A549 (cell line): ENCODE measurements around the gene WNT7B. TPM values are rescaled to one million over a fixed set of nuclear protein-coding genes. Genes with fewer than 3 reads are reported as not detected.

Experiments used
- EHF ChIP-seq: fragments of 250-450 bp; sonication (Bioruptor Pico); IDR thresholded peaks from 2 replicates; pipeline ENCODE4 v1.5.0; 2020; ENCODE audit warnings: mild to moderate bottlenecking
- FOXS1 ChIP-seq: fragments of 250-450 bp; sonication (Bioruptor Pico); IDR thresholded peaks from 2 replicates; pipeline ENCODE4 v1.5.0; 2020; ENCODE audit warnings: mild to moderate bottlenecking, moderate library complexity
- GATA3 ChIP-seq: IDR thresholded peaks from 2 replicates; pipeline ENCODE4 v1.6.1; 2012; ENCODE audit warnings: borderline replicate concordance
- HEYL ChIP-seq: fragments of 250-450 bp; sonication (Bioruptor Pico); IDR thresholded peaks from 2 replicates; pipeline ENCODE4 v1.8.0; 2021; ENCODE audit warnings: mild to moderate bottlenecking, moderate library complexity
- MAFK ChIP-seq: fragments of 450-650 bp; IDR thresholded peaks from 2 replicates; pipeline ENCODE4 v1.6.1; 2014; ENCODE audit not compliant: partially characterized antibody
- POLR2A ChIP-seq: IDR thresholded peaks from 2 replicates; pipeline ENCODE4 v1.6.1; 2012; ENCODE audit warnings: mild to moderate bottlenecking, low read length
- ZNF302 ChIP-seq: fragments of 250-450 bp; sonication (Bioruptor Pico); IDR thresholded peaks from 2 replicates; pipeline ENCODE4 v1.9.0; 2021; ENCODE audit warnings: inconsistent platforms, mild to moderate bottlenecking, moderate library complexity
- polyA plus RNA-seq, 4 experiments: library from polyadenylated mRNA; depleted of rRNA in 3 of 4; stranded (reverse); fragments of >200 nt; fragmentation: RNase III in 1 of 4; extraction: RNeasy Plus Mini Kit Qiagen cat#74134 plus additional on column Dnase treatment in 1 of 4; gene quantifications; 2 replicates in 3 of 4; 3 replicates in 1 of 4; pipeline ENCODE4 v1.2.3, GENCODE V29; 2011 to 2017

The WNT7B gene
- polyA plus RNA-seq, 2 of the 4 experiments (the other 2 are of a cell fraction) = 16.9 to 80.8 TPM

GRCh38 chr22:45871721-45872120, 105.2 kb downstream of the WNT7B start (continued):
- no peak for TF ChIP-seq EHF (CRISPR knock-in tag)
- TF ChIP-seq FOXS1 (CRISPR knock-in tag) = no peak
- no peak for TF ChIP-seq MAFK
- TF ChIP-seq GATA3 = no peak
- TF ChIP-seq ZNF302 (CRISPR knock-in tag) = no peak
- TF ChIP-seq POLR2A = no peak
- no peak for TF ChIP-seq HEYL

Other genes starting within 250 kb of the WNT7B start
- gene PPARA, start 173.4 kb upstream of the WNT7B start, polyA plus RNA-seq (2011; rRNA removed) = 2.8 and 3.7 TPM in 2 replicates
- 2.4 to 2.7 TPM (median 2.6 TPM) in 3 replicates for gene PPARA, start 173.4 kb upstream of the WNT7B start, polyA plus RNA-seq (2017; fragmentation: RNase III; extraction: RNeasy Plus Mini Kit Qiagen cat#74134 plus additional on column Dnase treatment)